Thyroid gland (tissue), 4 donors: ENCODE results near the gene SMYD1. TPM values are rescaled to one million over a fixed set of nuclear protein-coding genes. Genes with fewer than 3 reads are reported as not detected.

Source experiments
- DNase-seq, 2 donors: peaks; one replicate each; pipeline ENCODE4 v3.0.0-alpha.2; 2019
- H3K27ac ChIP-seq, 3 donors: fragments of 200-600 bp; sonication (generic); 1 replicate in 2 of 3; 2 replicates in 1 of 3; pipeline ENCODE4 v1.5.1; 2016 to 2019; ENCODE audit warnings: mild to moderate bottlenecking in 1 of 3, moderate library complexity in 1 of 3
- H3K27me3 ChIP-seq: fragments of 200-600 bp; sonication (generic); one replicate; pipeline ENCODE4 v1.5.1; 2019
- H3K36me3 ChIP-seq, 2 donors: fragments of 200-600 bp; sonication (generic); one replicate each; pipeline ENCODE4 v1.5.1; 2016 to 2019
- H3K4me1 ChIP-seq, 2 donors: fragments of 200-600 bp; sonication (generic); one replicate each; pipeline ENCODE4 v1.5.1; 2017 to 2019
- H3K4me3 ChIP-seq, 3 donors: fragments of 200-600 bp; sonication (generic); replicated peaks in 1 of 3; 1 replicate in 2 of 3; 2 replicates in 1 of 3; pipeline ENCODE4 v1.5.1; 2016; ENCODE audit warnings: mild to moderate bottlenecking in 1 of 3
- H3K9me3 ChIP-seq: fragments of 200-600 bp; sonication (generic); one replicate; pipeline ENCODE4 v1.5.1; 2017
- POLR2A ChIP-seq, 2 donors: fragments of 450-650 bp; IDR thresholded peaks; one replicate each; pipeline ENCODE4 v1.6.1; 2017; ENCODE audit warnings: antibody characterized with exemption in 2 of 2, mild to moderate bottlenecking in 2 of 2, moderate library complexity in 1 of 2
- WGBS, 2 donors: methylation state at CpG; one replicate each; pipeline ENCODE4 v1.1.5; 2017; 5-methylcytosine and 5-hydroxymethylcytosine counted together
- intact Hi-C: fragments of 100-400 bp; cut with DNase I; formaldehyde crosslinking; loops from one replicate; pipeline ENCODE4 v1.15.1; 2023
- total RNA-seq, 4 donors: library from RNA; depleted of rRNA; stranded (reverse); fragments of >200 nt; gene quantifications; one replicate each; pipeline ENCODE4 v1.2.3, GENCODE V29; 2016
- TF ChIP-seq, protein P1 (sequence below), 6 experiments: fragments of 200-600 bp in 3 of 6; fragments of 450-650 bp in 3 of 6; sonication (generic) in 3 of 6; IDR thresholded peaks; one replicate each; pipeline ENCODE4 v1.5.1; 2016 to 2019; ENCODE audit warnings: antibody characterized with exemption in 6 of 6, mild to moderate bottlenecking in 2 of 6, inconsistent platforms in 1 of 6, moderate library complexity in 1 of 6

SMYD1 gene
- total RNA-seq, 4 donors from 2014 or later, result not detected

DNA sequence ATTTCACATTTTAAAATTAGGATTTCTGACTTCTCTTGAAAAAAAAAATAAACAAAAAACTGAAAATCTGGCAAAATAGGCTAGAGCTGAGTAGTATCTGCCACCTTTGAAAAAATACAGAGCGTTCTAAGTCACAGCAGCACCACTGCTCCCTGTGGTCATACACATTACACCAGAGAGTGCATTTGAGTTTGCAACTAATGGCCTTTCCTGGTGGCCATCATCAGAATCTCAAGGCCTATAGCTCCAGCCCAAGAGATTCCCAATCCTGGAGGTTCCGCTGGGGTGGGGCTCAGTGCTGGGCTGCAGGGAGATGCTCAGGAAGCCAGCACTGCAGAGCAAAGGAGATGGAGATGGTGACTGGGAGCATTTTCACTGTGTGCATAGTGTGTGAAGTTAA lies 17.5 kb downstream of the SMYD1 start:
- Histone ChIP-seq H3K27me3 (no peaks in the 10 kb centered on the region), H3K9me3 (no peaks in the 10 kb centered on the region), H3K27ac (no peak overlapping the region), H3K4me3 (no peak overlapping the region), H3K36me3 (no peaks in the 10 kb centered on the region), H3K4me1 (no peaks in the 10 kb centered on the region)
- TF ChIP-seq, protein P1, sequence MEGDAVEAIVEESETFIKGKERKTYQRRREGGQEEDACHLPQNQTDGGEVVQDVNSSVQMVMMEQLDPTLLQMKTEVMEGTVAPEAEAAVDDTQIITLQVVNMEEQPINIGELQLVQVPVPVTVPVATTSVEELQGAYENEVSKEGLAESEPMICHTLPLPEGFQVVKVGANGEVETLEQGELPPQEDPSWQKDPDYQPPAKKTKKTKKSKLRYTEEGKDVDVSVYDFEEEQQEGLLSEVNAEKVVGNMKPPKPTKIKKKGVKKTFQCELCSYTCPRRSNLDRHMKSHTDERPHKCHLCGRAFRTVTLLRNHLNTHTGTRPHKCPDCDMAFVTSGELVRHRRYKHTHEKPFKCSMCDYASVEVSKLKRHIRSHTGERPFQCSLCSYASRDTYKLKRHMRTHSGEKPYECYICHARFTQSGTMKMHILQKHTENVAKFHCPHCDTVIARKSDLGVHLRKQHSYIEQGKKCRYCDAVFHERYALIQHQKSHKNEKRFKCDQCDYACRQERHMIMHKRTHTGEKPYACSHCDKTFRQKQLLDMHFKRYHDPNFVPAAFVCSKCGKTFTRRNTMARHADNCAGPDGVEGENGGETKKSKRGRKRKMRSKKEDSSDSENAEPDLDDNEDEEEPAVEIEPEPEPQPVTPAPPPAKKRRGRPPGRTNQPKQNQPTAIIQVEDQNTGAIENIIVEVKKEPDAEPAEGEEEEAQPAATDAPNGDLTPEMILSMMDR (IDR thresholded peaks at IDR 0.05), result no peak
- TF ChIP-seq POLR2A (IDR thresholded peaks at IDR 0.05), result no peak
- WGBS, 2 donors, result 94 to 98% methylated on average over 2 of the region's 2 CpGs
- DNase-seq, result no peak
- intact Hi-C loops, result no loop called here

DNA sequence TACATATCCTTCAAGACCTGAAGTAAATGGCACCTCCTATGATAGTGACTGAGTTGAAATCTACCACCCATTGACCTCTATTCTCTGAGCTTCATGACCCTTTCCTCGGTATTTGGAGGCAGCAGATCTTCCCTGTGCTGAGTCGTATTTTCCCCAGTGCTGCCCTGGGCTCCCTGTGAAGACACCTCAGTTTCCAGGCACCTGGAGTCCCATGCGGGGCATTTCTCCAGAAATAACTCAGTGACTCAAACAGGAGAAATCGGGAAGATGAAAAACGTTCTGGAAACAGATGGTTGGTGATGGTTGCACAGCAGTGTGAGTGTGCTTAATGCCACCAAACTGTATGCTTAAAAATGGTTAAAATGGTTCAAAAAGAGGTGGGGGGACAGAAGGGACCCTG lies 18.0 kb downstream of the SMYD1 start:
- H3K27me3 ChIP-seq, result no peaks in the 10 kb centered on the region
- 85 to 87% methylated on average over 5 of the region's 5 CpGs for WGBS, 2 donors
- no peaks in the 10 kb centered on the region for H3K9me3 ChIP-seq
- H3K4me1 ChIP-seq, result no peaks in the 10 kb centered on the region
- no peak for DNase-seq
- intact Hi-C loops, result no loop called here
- no peaks in the 10 kb centered on the region for H3K36me3 ChIP-seq
- H3K4me3 ChIP-seq, result no peak overlapping the region
- TF ChIP-seq POLR2A (IDR thresholded peaks at IDR 0.05), result no peak
- TF ChIP-seq, protein P1 (IDR thresholded peaks at IDR 0.05), result no peak
- H3K27ac ChIP-seq, result no peak overlapping the region

- H3K36me3 ChIP-seq, result no peaks in the 10 kb centered on the region
- H3K4me1 ChIP-seq, result no peaks in the 10 kb centered on the region
- WGBS, 2 donors, result 82 to 85% methylated on average over 9 of the region's 9 CpGs
- no peak overlapping the region for H3K27ac ChIP-seq
- intact Hi-C loops, result no loop called here
- no peak overlapping the region for H3K4me3 ChIP-seq
- no peak for DNase-seq
- TF ChIP-seq, protein P1 (IDR thresholded peaks at IDR 0.05), result no peak
- no peak for TF ChIP-seq POLR2A (IDR thresholded peaks at IDR 0.05)
- H3K27me3 ChIP-seq, result no peaks in the 10 kb centered on the region
- no peaks in the 10 kb centered on the region for H3K9me3 ChIP-seq
Measured at GRCh38 chr2:88086401-88086800, 18.8 kb downstream of the SMYD1 start.

DNA sequence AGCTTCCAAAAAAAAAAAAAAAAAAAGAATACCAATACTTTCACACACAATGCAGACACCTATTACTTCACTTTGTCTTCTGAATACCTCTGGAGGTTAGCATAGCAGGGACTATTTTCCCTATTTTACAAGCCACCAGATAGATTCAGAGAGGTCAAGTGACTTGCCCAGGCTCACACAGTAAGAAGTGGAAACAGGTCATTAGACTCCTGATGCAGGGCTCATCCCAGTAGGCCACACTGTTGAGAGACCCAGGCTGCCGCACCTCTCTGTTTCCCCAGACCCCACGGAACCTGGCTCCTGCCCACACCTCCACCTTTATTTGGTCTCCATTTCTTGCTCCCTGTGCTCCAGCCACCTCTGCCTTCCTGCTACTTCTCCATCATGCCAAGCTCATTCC lies 19.4 kb downstream of the SMYD1 start:
- intact Hi-C loops, result no loop called here
- no peaks in the 10 kb centered on the region for H3K36me3 ChIP-seq
- no peaks in the 10 kb centered on the region for H3K9me3 ChIP-seq
- H3K27ac ChIP-seq, result no peak overlapping the region
- H3K4me1 ChIP-seq, result no peaks in the 10 kb centered on the region
- H3K27me3 ChIP-seq, result no peaks in the 10 kb centered on the region
- WGBS, 2 donors, result 88 to 94% methylated on average over 2 of the region's 2 CpGs
- no peak overlapping the region for H3K4me3 ChIP-seq
- DNase-seq, result no peak
- TF ChIP-seq POLR2A (IDR thresholded peaks at IDR 0.05), result no peak
- TF ChIP-seq, protein P1 (IDR thresholded peaks at IDR 0.05), result no peak

DNA sequence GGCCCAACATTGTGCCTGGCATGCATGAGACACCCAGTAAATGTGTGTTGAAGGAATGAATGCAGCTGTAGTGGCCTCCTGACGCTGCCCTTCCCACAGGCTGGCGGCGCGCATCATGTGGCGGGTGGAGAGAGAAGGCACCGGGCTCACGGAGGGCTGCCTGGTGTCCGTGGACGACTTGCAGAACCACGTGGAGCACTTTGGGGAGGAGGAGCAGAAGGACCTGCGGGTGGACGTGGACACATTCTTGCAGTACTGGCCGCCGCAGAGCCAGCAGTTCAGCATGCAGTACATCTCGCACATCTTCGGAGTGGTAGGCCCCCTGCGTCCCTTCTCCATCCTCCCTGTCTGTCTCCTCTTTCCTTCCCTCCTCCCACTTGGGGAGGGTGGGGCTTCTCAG lies 20.1 kb downstream of the SMYD1 start:
- DNase-seq, result no peak
- intact Hi-C loops, result no loop called here
- H3K36me3 ChIP-seq, result no peaks in the 10 kb centered on the region
- H3K9me3 ChIP-seq, result no peaks in the 10 kb centered on the region
- H3K27me3 ChIP-seq, result no peaks in the 10 kb centered on the region
- TF ChIP-seq POLR2A (IDR thresholded peaks at IDR 0.05), result no peak
- TF ChIP-seq, protein P1 (IDR thresholded peaks at IDR 0.05), result no peak
- H3K4me1 ChIP-seq, result no peaks in the 10 kb centered on the region
- 92 to 95% methylated on average over 17 of the region's 17 CpGs for WGBS, 2 donors
- H3K27ac ChIP-seq, result no peak overlapping the region
- H3K4me3 ChIP-seq, result no peak overlapping the region
